Adrenal gland (tissue), 12 donors: Measurements from ENCODE around the gene CHRDL2. TPM values are rescaled to one million over a fixed set of nuclear protein-coding genes. Genes with fewer than 3 reads are reported as not detected.

Experiments used
- DNase-seq, 7 donors: peaks; one replicate each; pipeline ENCODE4 v3.0.0-alpha.2; 2019 to 2020
- H3K27ac ChIP-seq, 5 donors: fragments of 200-600 bp; sonication (generic) in 4 of 5; 1 replicate in 3 of 5; 2 replicates in 2 of 5; pipeline versions ENCODE4 v1.5.1 to v1.8.0; 2016 to 2020; ENCODE audit warnings: mild to moderate bottlenecking in 1 of 5
- H3K27me3 ChIP-seq: fragments of 200-600 bp; 2 replicates; pipeline ENCODE4 v1.8.0; 2021
- H3K36me3 ChIP-seq, 2 donors: fragments of 200-600 bp; replicated peaks in 1 of 2; 1 replicate in 1 of 2; 2 replicates in 1 of 2; pipeline versions ENCODE4 v1.5.1 to v1.8.0; 2018 to 2022
- H3K4me1 ChIP-seq, 2 donors: fragments of 200-600 bp; replicated peaks in 1 of 2; 1 replicate in 1 of 2; 2 replicates in 1 of 2; pipeline versions ENCODE4 v1.5.1 to v1.8.0; 2018 to 2021
- H3K4me3 ChIP-seq, 4 donors: fragments of 200-600 bp; sonication (generic) in 3 of 4; one replicate each; pipeline ENCODE4 v1.5.1; 2016 to 2018
- H3K9me3 ChIP-seq, 3 donors: fragments of 200-600 bp; sonication (generic) in 1 of 3; replicated peaks in 1 of 3; 1 replicate in 2 of 3; 2 replicates in 1 of 3; pipeline versions ENCODE4 v1.5.1 to v1.8.0; 2016 to 2021
- POLR2A ChIP-seq, 2 donors: fragments of 450-650 bp; IDR thresholded peaks; one replicate each; pipeline ENCODE4 v1.6.1; 2017; ENCODE audit warnings: antibody characterized with exemption in 2 of 2, mild to moderate bottlenecking in 2 of 2, moderate library complexity in 1 of 2
- WGBS, 4 donors: extraction: QIAGEN DNeasy Blood & Tissue Kit in 2 of 4; methylation state at CpG; one replicate each; pipeline versions ENCODE4 v1.1.5 to v1.1.7; 2013 to 2017; 5-methylcytosine and 5-hydroxymethylcytosine counted together
- intact Hi-C, 2 donors: fragments of 100-400 bp; cut with DNase I; formaldehyde crosslinking; loops; one replicate each; pipeline versions ENCODE4 v1.14.1 to v1.15.0; 2022 to 2023
- polyA plus RNA-seq, 3 donors: library from polyadenylated mRNA; stranded (reverse); fragments of 200-250 nt in 2 of 3; fragments of 350-450 nt in 1 of 3; fragmentation: Illumina TruSeq in 1 of 3; extraction: RNeasy Lipid Tissue Mini Kit (QIAGEN cat#74804) in 1 of 3; gene quantifications; one replicate each; pipeline ENCODE4 v1.2.3, GENCODE V29; 2013 to 2014
- total RNA-seq, 9 donors: library from RNA; depleted of rRNA in 4 of 9; stranded (reverse); fragments of >200 nt in 4 of 9; fragments of 120-200 nt in 1 of 9; fragmentation: NEBNext Ultra II Directional in 1 of 9; extraction: Animal tissue kit (Norgen Biotek cat#: 25700) in 1 of 9; gene quantifications; one replicate each; pipeline versions ENCODE4 v1.1.0 to v1.2.4, GENCODE V29; 2013 to 2023
- TF ChIP-seq, protein P1 (sequence below), 6 experiments: fragments of 450-650 bp in 4 of 6; fragments of 200-600 bp in 2 of 6; sonication (generic) in 1 of 6; IDR thresholded peaks; 1 replicate in 5 of 6; 2 replicates in 1 of 6; pipeline versions ENCODE4 v1.5.1 to v1.8.0; 2016 to 2021; ENCODE audit warnings: antibody characterized with exemption in 6 of 6, mild to moderate bottlenecking in 2 of 6, moderate library complexity in 1 of 6
- donor health status: healthy with polysubstance abuse.
- donor health status: Bipolar disorder and iron deficiency.
- donor health status: DM: yes; HTN: yes; CAD: no.
- donor health status: DM: no; HTN: no; CAD: no.
- donor health status: DM: no; HTN: no; CAD: no.
- donor health status: DM: yes; HTN: yes; CAD: no.

The CHRDL2 gene
- total and polyA plus RNA-seq, 12 donors = 0.30 to 0.95 (median 0.72) TPM; not detected in 7

GRCh38 chr11:74777877-74778276 lies 46.7 kb upstream of the CHRDL2 start:
- Histone ChIP-seq H3K36me3 (no peaks in the 10 kb centered on the region), H3K27ac (no peak overlapping the region), H3K4me3 (no peak overlapping the region), H3K9me3 (no peaks in the 10 kb centered on the region), H3K4me1 (peaks cover 0 to 17% of the 10 kb centered on the region in 2 donors), H3K27me3 (no peaks in the 10 kb centered on the region)
- 70 to 87% (median 79%) methylated on average over 4 of the region's 4 CpGs for WGBS, 4 donors
- TF ChIP-seq, protein P1, sequence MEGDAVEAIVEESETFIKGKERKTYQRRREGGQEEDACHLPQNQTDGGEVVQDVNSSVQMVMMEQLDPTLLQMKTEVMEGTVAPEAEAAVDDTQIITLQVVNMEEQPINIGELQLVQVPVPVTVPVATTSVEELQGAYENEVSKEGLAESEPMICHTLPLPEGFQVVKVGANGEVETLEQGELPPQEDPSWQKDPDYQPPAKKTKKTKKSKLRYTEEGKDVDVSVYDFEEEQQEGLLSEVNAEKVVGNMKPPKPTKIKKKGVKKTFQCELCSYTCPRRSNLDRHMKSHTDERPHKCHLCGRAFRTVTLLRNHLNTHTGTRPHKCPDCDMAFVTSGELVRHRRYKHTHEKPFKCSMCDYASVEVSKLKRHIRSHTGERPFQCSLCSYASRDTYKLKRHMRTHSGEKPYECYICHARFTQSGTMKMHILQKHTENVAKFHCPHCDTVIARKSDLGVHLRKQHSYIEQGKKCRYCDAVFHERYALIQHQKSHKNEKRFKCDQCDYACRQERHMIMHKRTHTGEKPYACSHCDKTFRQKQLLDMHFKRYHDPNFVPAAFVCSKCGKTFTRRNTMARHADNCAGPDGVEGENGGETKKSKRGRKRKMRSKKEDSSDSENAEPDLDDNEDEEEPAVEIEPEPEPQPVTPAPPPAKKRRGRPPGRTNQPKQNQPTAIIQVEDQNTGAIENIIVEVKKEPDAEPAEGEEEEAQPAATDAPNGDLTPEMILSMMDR (IDR thresholded peaks at IDR 0.05) = no peak
- TF ChIP-seq POLR2A (IDR thresholded peaks at IDR 0.05) = no peak
- no peak for DNase-seq
- intact Hi-C loops = no loop called here

- intact Hi-C loops = no loop called here
- Histone ChIP-seq H3K4me3 (no peak overlapping the region), H3K9me3 (no peaks in the 10 kb centered on the region), H3K36me3 (no peaks in the 10 kb centered on the region), H3K27ac (no peak overlapping the region), H3K4me1 (peaks cover 0 to 20% of the 10 kb centered on the region in 2 donors), H3K27me3 (no peaks in the 10 kb centered on the region)
- no peak for DNase-seq
- TF ChIP-seq POLR2A (IDR thresholded peaks at IDR 0.05) = no peak
- TF ChIP-seq, protein P1 (IDR thresholded peaks at IDR 0.05) = no peak
Observed at GRCh38 chr11:74777038-74777437, 45.8 kb upstream of the CHRDL2 start.

DNA sequence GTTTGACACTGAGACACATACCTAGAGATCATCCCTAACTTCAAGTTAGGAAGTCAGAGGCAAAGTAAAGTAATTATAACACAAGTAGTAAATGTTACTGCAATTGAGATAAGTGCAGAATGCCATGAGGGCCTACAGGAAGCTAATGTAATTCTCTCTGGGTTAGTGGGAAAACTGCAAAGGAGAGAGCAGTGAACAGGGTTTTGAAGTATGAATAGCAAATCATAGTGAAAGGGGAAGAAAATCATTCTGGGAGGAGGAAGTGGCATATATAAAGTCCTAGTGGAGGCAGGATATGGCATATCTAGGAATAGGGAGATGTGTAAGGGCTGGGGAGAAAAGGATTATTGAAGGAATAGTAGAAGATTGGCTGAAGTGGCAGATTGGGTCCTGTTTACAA lies 45.3 kb upstream of the CHRDL2 start:
- no peak overlapping the region for H3K27ac ChIP-seq
- H3K27me3 ChIP-seq = no peaks in the 10 kb centered on the region
- H3K4me3 ChIP-seq = no peak overlapping the region
- no peak for DNase-seq
- no peaks in the 10 kb centered on the region for H3K36me3 ChIP-seq
- peaks cover 0 to 18% of the 10 kb centered on the region in 2 donors for H3K4me1 ChIP-seq
- no peak for TF ChIP-seq POLR2A (IDR thresholded peaks at IDR 0.05)
- TF ChIP-seq, protein P1 (IDR thresholded peaks at IDR 0.05) = no peak
- intact Hi-C loops = no loop called here
- H3K9me3 ChIP-seq = no peaks in the 10 kb centered on the region

GRCh38 chr11:74775762-74776161 lies 44.5 kb upstream of the CHRDL2 start:
- Histone ChIP-seq H3K4me1 (peaks cover 0 to 15% of the 10 kb centered on the region in 2 donors), H3K27ac (no peak overlapping the region), H3K4me3 (no peak overlapping the region), H3K9me3 (no peaks in the 10 kb centered on the region), H3K27me3 (no peaks in the 10 kb centered on the region), H3K36me3 (no peaks in the 10 kb centered on the region)
- DNase-seq = no peak
- intact Hi-C loops = no loop called here
- 94 to 100% (median 96%) methylated on average over 1 of the region's 1 CpG for WGBS, 4 donors
- TF ChIP-seq, protein P1 (IDR thresholded peaks at IDR 0.05) = no peak
- no peak for TF ChIP-seq POLR2A (IDR thresholded peaks at IDR 0.05)
